ENCODE data around the gene NSMCE4A.
A peak's percentile ranks its signal among the peaks of the same experiment; 100 is the strongest.

Gene NSMCE4A

GRCh38 chr10:121981346-121981745, 6.3 kb upstream of the NSMCE4A start:
- TF ChIP-seq CTCF (IDR thresholded peaks at IDR 0.05): no peak

GRCh38 chr10:121978511-121978910, 3.5 kb upstream of the NSMCE4A start:
- TF ChIP-seq CTCF (IDR thresholded peaks at IDR 0.05): no peak

- TF ChIP-seq CTCF (IDR thresholded peaks at IDR 0.05): no peak
Observed at GRCh38 chr10:121976607-121977006, 1.6 kb upstream of the NSMCE4A start.

GRCh38 chr10:121975295-121976086, 474 bp upstream of the NSMCE4A start:
- TF ChIP-seq CTCF (IDR thresholded peaks at IDR 0.05): peak; percentile 82

GRCh38 chr10:121974019-121974534, 940 bp downstream of the NSMCE4A start:
- no peak for TF ChIP-seq CTCF (IDR thresholded peaks at IDR 0.05)

- no peak for TF ChIP-seq CTCF (IDR thresholded peaks at IDR 0.05)
Observed at GRCh38 chr10:121965996-121966395, 9.0 kb downstream of the NSMCE4A start.

- TF ChIP-seq CTCF (IDR thresholded peaks at IDR 0.05): no peak
Observed at GRCh38 chr10:121961456-121961855, 13.6 kb downstream of the NSMCE4A start.

Data from LNCAP (cell line).